Activated T-cell treated with anti-CD3 and anti-CD28 coated beads, Interleukin-2, amount 50 U/mL, for 1 hour (primary cell): Measurements from ENCODE around the gene FCAMR.
A peak's percentile ranks its signal among the peaks of the same experiment; 100 is the strongest.

ENCODE experiments used
- DNase-seq: peaks from one replicate; pipeline ENCODE4 v3.0.0-alpha.2; 2020

Gene FCAMR

GRCh38 chr1:206955476-206956451, 14.5 kb downstream of the FCAMR start:
- no peak for DNase-seq

GRCh38 chr1:206954459-206955342, 15.6 kb downstream of the FCAMR start:
- DNase-seq = no peak

GRCh38 chr1:206953626-206954025, 16.6 kb downstream of the FCAMR start:
- DNase-seq = no peak

DNA sequence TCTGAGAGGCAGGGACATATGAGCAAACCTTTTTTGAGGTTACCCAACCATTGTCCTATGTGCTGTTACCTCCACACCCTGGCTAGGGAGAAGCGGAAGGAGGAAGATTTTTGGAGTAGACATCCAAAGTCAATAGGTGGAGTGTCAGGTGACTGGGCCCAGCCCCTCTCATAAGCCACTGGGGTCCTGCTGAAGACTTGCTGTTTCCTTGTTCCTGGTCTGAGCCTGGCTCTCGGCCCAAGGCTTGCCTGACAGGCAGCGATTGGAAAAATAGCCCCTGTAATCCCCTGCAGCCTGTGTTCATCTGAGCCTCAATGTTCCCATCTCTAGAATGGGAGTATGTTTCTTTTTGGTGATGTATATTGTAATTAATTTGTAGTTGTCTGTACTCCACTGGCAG, 17.1 kb downstream of the FCAMR start:
- DNase-seq = no peak

DNA sequence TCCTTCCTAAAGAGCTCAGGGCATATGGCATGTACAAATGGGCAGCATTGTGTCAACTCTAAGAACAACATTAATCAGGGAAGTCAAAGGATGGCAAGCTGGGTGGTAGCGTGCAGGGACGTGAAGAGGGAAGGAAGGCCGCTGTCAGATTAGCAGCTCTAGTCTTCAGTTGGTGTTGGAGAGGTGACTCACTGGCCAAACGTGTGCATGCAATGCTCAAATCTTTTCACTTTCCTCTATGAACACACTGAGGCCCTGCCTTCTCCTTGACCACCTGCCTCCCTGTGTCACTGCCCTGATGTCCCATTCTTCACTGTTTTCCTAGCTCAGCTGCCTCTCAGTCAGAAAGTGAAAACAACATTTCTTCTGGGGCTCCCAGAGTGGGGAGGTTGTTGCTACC, 18.1 kb downstream of the FCAMR start:
- DNase-seq = no peak

DNA sequence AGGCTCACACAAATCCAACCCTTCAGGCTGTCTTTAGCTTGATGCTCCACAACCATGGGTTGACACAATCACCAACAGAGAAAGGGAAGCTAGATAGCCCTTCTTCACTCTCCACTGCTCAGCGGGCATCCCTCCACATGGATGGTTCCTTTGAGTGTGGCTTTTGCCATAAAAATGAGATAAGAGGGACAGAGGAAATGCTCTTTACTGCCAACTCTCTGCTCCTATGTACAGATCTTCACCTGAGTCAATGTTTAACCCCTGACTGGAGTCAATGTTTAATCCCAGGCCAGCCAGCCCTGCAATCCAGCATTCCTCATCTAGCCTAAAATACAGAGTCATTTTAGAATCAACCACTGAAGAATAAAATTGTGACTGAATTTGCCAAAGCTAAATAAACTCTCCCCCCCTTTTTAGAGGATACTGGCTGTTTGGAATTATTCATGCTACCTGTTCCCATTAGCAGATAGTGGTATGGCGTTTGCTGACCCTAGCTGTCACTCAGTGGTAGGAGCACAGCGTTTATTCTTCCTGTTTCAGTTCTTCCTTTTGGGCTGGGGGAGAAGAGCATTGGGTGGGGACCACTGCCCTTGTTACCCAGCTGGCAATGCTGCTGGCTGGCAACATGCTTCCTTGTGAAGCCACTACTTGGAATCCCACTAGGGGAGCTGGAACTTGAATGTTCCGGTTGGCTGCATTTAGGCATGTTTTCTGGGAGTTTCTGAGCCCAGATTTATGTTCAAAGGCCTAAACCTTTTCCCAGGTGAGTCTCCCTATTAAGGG, 18.8 kb downstream of the FCAMR start:
- DNase-seq = no peak

DNA sequence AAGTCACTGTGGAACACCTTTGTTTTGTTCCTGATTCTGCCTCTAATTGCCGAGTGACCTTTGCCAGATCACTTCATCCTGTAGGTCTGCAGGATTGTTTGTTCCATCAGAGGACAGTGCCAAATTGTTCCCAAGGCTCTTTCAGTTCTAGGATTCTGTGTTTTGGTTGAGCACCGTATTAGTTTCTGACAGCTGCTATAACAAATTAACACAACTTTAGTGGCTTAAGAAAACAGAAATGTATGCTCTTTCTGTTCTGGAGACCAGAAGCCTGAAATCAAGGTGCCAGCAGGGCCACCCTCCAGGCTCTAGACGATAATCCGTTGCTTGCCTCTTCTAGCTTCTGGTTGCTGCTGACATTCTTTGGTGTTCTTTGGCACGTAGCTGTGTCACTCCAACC, 20.6 kb downstream of the FCAMR start:
- DNase-seq = no peak

DNA sequence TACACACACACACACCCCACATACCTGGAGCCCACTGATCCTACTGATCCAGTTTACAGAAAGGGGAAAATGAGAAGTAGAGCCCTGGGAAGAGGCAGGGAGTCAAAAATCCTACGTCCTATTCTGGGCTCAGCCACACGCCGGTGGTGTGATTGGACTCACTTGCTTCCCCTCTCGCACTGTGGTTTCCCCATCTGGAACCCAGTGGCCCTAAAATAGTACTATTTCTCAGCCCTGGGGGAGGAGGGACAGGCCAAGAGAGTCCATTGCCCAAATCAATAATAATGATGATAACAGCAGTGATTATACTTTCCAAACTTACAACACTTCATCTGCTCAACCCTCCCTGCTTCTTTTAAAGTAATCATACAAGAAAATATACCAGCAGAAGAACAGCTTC, 21.1 kb downstream of the FCAMR start:
- no peak for DNase-seq

DNA sequence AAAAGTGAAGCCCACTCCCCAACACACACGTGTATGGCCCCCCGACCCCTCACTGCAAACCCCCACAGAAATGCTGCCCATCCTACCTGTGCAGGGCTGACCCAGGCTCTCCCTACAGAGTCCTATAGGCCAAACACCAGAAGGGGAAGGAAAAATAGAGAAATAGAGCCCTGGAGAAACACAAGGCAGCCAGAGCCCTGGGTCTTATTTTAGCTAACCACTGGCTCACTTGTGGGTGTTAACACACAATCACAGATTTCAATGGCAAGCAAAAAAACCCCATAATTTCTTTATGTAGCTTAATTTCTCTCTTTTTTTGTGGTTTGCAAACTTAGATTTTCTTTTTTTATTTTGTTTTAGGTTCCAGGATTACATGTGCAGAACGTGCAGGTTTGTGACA, 23.0 kb downstream of the FCAMR start:
- no peak for DNase-seq

DNA sequence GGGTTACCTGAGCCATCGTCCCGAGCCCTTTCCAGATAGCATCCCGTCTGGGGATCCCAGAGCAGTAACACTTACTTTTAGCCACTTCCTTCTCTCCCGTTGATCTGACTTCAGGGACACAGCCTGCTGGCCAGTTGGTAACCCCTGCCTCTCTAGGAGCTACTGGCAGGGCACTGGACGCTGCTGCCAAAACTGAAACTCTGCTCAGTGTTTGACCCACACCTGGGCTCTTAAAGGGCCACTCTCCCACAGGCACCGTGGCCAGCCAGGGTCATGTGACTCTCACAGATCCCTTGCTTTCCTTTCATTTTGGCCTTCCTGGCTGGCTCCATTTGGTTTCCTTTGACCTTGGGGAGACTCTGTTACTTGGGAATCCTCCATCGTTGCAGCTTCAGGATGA, 24.0 kb downstream of the FCAMR start, which contains the start of gene PIGR:
PIGR (minus strand) TSS at position 206 of the 400 bp plus-strand sequence. CDS start 5,935 bp downstream, outside the sequence.
- no peak for DNase-seq

DNA sequence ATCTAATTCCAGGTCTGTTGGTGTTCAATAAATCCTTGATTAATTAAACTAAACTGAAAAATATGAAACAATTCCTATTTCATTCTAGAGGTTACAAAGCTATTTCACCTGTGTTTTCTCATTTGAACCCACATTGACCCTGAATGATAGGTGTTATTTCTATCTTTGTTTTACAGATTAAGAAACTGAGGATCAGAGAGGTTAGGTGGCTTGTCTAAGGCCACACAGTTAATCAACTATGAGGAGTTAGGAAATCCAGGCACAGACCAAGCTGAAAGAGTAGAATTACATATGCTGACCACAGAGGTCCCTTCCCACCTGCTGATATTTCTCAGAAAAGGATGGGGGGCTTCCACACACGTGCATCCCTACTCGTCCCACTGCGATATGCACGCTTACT, 24.5 kb downstream of the FCAMR start:
- no peak for DNase-seq

GRCh38 chr1:206944703-206945102, 25.6 kb downstream of the FCAMR start:
- DNase-seq = no peak

GRCh38 chr1:206941766-206942418, 28.4 kb downstream of the FCAMR start:
- no peak for DNase-seq

GRCh38 chr1:206940588-206940936, 29.7 kb downstream of the FCAMR start:
- no peak for DNase-seq

GRCh38 chr1:206939841-206940587, 30.2 kb downstream of the FCAMR start:
- DNase-seq = no peak

DNA sequence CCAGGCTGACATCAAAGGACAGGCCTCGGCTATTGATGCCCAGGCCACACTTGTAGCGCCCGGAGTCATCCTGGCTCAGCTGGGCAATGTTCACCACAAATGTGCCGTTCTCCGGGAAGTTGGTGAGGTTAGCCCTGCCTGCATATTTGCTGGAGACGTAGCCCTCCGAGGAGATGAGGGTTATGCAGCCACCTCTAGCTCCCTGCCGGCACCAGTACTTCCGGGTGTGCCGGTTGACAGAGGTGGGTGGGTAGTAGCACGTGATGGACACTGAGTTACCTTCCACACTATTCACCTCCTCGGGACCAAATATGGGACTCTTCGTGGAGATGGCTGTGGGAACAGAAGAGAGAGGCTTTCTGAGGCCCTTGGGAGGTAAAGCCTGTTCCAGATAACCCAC, 31.1 kb downstream of the FCAMR start:
- DNase-seq = no peak

GRCh38 chr1:206937425-206937824, 32.8 kb downstream of the FCAMR start:
- DNase-seq = no peak

- DNase-seq = peak; percentile 50
Observed at GRCh38 chr1:206935491-206936067, 34.7 kb downstream of the FCAMR start.

- peak; percentile 74 for DNase-seq
Observed at GRCh38 chr1:206933333-206933945, 36.8 kb downstream of the FCAMR start.

- DNase-seq = no peak
Observed at GRCh38 chr1:206932177-206932576, 38.1 kb downstream of the FCAMR start.

DNA sequence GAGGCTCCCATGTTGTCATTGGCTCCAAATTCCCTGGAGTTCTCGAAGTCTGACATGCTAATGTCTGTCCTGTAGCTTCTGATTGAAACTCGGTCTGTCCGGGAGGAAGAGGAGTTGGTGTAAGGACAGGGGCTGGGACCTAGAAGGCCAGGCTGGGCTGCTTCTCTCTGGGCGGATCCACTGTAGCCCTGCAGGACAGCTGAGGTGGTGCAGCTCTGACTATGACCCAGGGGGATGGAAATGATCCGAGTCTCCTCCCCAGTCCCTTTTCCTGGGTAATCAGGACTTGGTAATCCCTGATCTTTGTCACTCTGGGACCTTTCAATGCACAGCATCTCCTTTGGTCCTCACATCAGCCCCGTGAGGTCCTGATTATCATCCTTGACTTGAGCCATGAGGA, 38.6 kb downstream of the FCAMR start:
- no peak for DNase-seq
